K562 (cell line): ENCODE data around the gene ZBTB48. TPM values are rescaled to one million over a fixed set of nuclear protein-coding genes. Genes with fewer than 3 reads are reported as not detected.
A peak's percentile ranks its signal among the peaks of the same experiment; 100 is the strongest.

Experiments used
- FOXK1 ChIP-seq: sonication (generic); formaldehyde crosslinking; IDR thresholded peaks from 2 replicates; pipeline ENCODE4 v1.8.0; 2022; ENCODE audit warnings: missing genetic modification reagents, mild to moderate bottlenecking, borderline replicate concordance
- HEY1 ChIP-seq: fragments of 250-450 bp; sonication (Bioruptor Pico); IDR thresholded peaks from 2 replicates; pipeline ENCODE4 v1.5.0; 2020; ENCODE audit warnings: mild to moderate bottlenecking, moderate library complexity, borderline replicate concordance
- HOMEZ ChIP-seq: fragments of 250-450 bp; sonication (Bioruptor Pico); IDR thresholded peaks from 2 replicates; pipeline ENCODE4 v1.4.0; 2020; ENCODE audit warnings: mild to moderate bottlenecking, moderate library complexity
- ILF3 ChIP-seq: fragments of 450-650 bp; IDR thresholded peaks from 2 replicates; pipeline ENCODE4 v1.6.1; 2018; ENCODE audit warnings: antibody characterized with exemption, mild to moderate bottlenecking, moderate library complexity, borderline replicate concordance
- MCM5 ChIP-seq: fragments of 450-650 bp; IDR thresholded peaks from 2 replicates; pipeline ENCODE4 v1.6.1; 2016; ENCODE audit warnings: low read depth
- MYBL2 ChIP-seq, 2 experiments: fragments of 450-650 bp in 1 of 2; sonication (generic) in 1 of 2; formaldehyde crosslinking in 1 of 2; IDR thresholded peaks; 2 replicates each; pipeline versions ENCODE4 v1.6.1 to v1.8.1; 2017 to 2022; ENCODE audit warnings: borderline replicate concordance in 1 of 2, inconsistent platforms in 1 of 2, low read depth in 1 of 2, mild to moderate bottlenecking in 1 of 2, missing genetic modification reagents in 1 of 2, moderate library complexity in 1 of 2
- POLR3G ChIP-seq: IDR thresholded peaks from 2 replicates; pipeline ENCODE4 v1.6.1; 2011; ENCODE audit not compliant: insufficient read length, insufficient replicate concordance; ENCODE audit errors: extremely low read depth
- POU5F1 ChIP-seq: fragments of 150-350 bp; IDR thresholded peaks from 2 replicates; pipeline ENCODE4 v1.6.1; 2014; ENCODE audit warnings: borderline replicate concordance, low read length, low read depth, mild to moderate bottlenecking; ENCODE audit not compliant: partially characterized antibody
- SMAD1 ChIP-seq: fragments of 150-350 bp; IDR thresholded peaks from 2 replicates; pipeline ENCODE4 v1.6.1; 2014; ENCODE audit warnings: low read length, low read depth; ENCODE audit not compliant: partially characterized antibody
- SMC3 ChIP-seq: conservative IDR thresholded peaks from 2 replicates; pipeline ENCODE4 v1.6.1; 2011; ENCODE audit warnings: low read depth, low read length, improper control_type of control experiment; ENCODE audit not compliant: insufficient read depth
- TGIF2 ChIP-seq: sonication (generic); formaldehyde crosslinking; IDR thresholded peaks from 2 replicates; pipeline ENCODE4 v1.8.1; 2022; ENCODE audit warnings: mild to moderate bottlenecking, missing genetic modification reagents, moderate library complexity
- ZNF408 ChIP-seq: fragments of 250-450 bp; sonication (Bioruptor Pico); IDR thresholded peaks from 2 replicates; pipeline ENCODE4 v1.4.0; 2020; ENCODE audit warnings: low read depth, mild to moderate bottlenecking, moderate library complexity
- polyA plus RNA-seq, 8 experiments: library from polyadenylated mRNA; depleted of rRNA in 4 of 8; stranded (reverse) in 5 of 8; unstranded in 3 of 8; fragments of >200 nt; fragmentation: Nextera tagmentation in 2 of 8; fragmentation: Illumina TruSeq in 1 of 8; extraction: Ambion mirVana in 2 of 8; extraction: Trizol in 1 of 8; gene quantifications; 2 replicates each; pipeline versions ENCODE4 v1.2.1 to v1.2.3, GENCODE V29; 2011 to 2014; ENCODE audit warnings: inconsistent platforms in 1 of 8, missing spikeins in 1 of 8
- total RNA-seq, 7 experiments: library from RNA; depleted of rRNA in 6 of 7; stranded (reverse); fragments of >200 nt in 6 of 7; fragmentation: Illumina TruSeq in 2 of 7; extraction: Trizol in 2 of 7; gene quantifications; 2 replicates each; pipeline versions ENCODE4 v1.2.1 to v1.2.3, GENCODE V29; 2011 to 2021; ENCODE audit warnings: low replicate concordance in 1 of 7
- TF ChIP-seq, protein P1 (sequence below): sonication (generic); formaldehyde crosslinking; IDR thresholded peaks from 2 replicates; pipeline ENCODE4 v1.8.0; 2023; ENCODE audit warnings: mild to moderate bottlenecking, missing genetic modification reagents
- TF ChIP-seq, protein P2 (sequence below): sonication (generic); formaldehyde crosslinking; IDR thresholded peaks from 2 replicates; pipeline ENCODE4 v1.9.0; 2022; ENCODE audit warnings: mild to moderate bottlenecking, missing genetic modification reagents
- TF ChIP-seq, protein P3 (sequence below): fragments of 250-450 bp; sonication (Bioruptor Pico); IDR thresholded peaks from 2 replicates; pipeline ENCODE4 v1.4.0; 2020
- TF ChIP-seq, protein P4 (sequence below): fragments of 250-450 bp; sonication (Bioruptor Pico); IDR thresholded peaks from 2 replicates; pipeline ENCODE4 v1.9.0; 2021; ENCODE audit warnings: mild to moderate bottlenecking

ZBTB48 gene
- total and polyA plus RNA-seq, 9 of the 15 experiments (the other 6 are each of a cell fraction or from before 2014, with no cell fraction given): 1.9 to 66.9 (median 29.5) TPM

DNA sequence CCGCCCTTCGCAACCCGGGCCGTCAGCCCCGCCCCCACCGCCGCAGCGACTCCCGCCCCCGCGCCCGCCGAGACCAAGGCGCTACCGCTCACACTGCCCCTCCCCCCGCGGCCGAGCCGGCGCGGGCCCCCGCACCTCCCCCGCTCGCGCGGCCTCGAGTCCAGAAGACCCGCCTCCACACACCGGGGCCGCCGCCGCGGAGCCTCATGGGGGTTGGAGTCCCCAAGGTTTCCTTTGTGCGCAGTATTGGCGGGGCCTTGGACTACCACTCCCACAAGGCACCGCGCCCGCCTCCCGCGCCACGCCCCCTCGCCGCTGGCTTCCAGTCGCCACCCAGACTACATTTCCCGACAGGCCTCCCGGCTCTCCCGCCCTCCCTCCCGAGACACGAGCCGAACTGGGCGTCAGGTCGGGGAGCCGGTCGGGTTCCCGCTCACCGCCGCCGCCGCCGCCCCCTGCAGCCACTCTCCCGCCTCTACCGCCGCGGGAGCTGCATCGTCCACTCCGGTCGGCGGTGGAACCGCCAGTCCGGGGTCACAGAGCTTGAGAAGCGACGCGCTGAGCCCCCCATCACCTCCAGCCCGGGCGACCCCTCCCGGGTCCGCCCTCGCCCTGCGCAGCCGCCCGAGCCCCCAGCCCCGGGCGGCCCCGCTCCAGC lies 33.7 kb downstream of the ZBTB48 start, which contains the start of gene PHF13 (continued):
- TF ChIP-seq, protein P1, sequence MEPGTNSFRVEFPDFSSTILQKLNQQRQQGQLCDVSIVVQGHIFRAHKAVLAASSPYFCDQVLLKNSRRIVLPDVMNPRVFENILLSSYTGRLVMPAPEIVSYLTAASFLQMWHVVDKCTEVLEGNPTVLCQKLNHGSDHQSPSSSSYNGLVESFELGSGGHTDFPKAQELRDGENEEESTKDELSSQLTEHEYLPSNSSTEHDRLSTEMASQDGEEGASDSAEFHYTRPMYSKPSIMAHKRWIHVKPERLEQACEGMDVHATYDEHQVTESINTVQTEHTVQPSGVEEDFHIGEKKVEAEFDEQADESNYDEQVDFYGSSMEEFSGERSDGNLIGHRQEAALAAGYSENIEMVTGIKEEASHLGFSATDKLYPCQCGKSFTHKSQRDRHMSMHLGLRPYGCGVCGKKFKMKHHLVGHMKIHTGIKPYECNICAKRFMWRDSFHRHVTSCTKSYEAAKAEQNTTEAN (CRISPR knock-in tag): no peak
- no peak for TF ChIP-seq TGIF2
- TF ChIP-seq, protein P2, sequence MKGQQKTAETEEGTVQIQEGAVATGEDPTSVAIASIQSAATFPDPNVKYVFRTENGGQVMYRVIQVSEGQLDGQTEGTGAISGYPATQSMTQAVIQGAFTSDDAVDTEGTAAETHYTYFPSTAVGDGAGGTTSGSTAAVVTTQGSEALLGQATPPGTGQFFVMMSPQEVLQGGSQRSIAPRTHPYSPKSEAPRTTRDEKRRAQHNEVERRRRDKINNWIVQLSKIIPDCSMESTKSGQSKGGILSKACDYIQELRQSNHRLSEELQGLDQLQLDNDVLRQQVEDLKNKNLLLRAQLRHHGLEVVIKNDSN (CRISPR knock-in tag): 0 out of 2 replicates have a peak, but pooled peaks have one; percentile 13
- no peak for TF ChIP-seq HEY1
- no peak for TF ChIP-seq FOXK1 (CRISPR knock-in tag)
- no peak for TF ChIP-seq SMAD1
- TF ChIP-seq ILF3: no peak
- TF ChIP-seq POU5F1: peak; percentile 84
- TF ChIP-seq SMC3: no peak
- TF ChIP-seq ZNF408: no peak
- no peak for TF ChIP-seq HOMEZ (CRISPR knock-in tag)
- TF ChIP-seq MYBL2 (IDR thresholded peaks at IDR 0.05; ENCODE audit: low read depth): no peak
- TF ChIP-seq MYBL2 (CRISPR knock-in tag; IDR thresholded peaks at IDR 0.05; ENCODE audit: borderline replicate concordance): no peak
- TF ChIP-seq MCM5: no peak
- no peak for TF ChIP-seq POLR3G
- TF ChIP-seq, protein P3, sequence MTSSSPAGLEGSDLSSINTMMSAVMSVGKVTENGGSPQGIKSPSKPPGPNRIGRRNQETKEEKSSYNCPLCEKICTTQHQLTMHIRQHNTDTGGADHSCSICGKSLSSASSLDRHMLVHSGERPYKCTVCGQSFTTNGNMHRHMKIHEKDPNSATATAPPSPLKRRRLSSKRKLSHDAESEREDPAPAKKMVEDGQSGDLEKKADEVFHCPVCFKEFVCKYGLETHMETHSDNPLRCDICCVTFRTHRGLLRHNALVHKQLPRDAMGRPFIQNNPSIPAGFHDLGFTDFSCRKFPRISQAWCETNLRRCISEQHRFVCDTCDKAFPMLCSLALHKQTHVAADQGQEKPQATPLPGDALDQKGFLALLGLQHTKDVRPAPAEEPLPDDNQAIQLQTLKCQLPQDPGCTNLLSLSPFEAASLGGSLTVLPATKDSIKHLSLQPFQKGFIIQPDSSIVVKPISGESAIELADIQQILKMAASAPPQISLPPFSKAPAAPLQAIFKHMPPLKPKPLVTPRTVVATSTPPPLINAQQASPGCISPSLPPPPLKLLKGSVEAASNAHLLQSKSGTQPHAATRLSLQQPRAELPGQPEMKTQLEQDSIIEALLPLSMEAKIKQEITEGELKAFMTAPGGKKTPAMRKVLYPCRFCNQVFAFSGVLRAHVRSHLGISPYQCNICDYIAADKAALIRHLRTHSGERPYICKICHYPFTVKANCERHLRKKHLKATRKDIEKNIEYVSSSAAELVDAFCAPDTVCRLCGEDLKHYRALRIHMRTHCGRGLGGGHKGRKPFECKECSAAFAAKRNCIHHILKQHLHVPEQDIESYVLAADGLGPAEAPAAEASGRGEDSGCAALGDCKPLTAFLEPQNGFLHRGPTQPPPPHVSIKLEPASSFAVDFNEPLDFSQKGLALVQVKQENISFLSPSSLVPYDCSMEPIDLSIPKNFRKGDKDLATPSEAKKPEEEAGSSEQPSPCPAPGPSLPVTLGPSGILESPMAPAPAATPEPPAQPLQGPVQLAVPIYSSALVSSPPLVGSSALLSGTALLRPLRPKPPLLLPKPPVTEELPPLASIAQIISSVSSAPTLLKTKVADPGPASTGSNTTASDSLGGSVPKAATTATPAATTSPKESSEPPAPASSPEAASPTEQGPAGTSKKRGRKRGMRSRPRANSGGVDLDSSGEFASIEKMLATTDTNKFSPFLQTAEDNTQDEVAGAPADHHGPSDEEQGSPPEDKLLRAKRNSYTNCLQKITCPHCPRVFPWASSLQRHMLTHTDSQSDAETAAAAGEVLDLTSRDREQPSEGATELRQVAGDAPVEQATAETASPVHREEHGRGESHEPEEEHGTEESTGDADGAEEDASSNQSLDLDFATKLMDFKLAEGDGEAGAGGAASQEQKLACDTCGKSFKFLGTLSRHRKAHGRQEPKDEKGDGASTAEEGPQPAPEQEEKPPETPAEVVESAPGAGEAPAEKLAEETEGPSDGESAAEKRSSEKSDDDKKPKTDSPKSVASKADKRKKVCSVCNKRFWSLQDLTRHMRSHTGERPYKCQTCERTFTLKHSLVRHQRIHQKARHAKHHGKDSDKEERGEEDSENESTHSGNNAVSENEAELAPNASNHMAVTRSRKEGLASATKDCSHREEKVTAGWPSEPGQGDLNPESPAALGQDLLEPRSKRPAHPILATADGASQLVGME (CRISPR knock-in tag): peak; percentile 35; the same call in 1 of the 2 replicates
- TF ChIP-seq, protein P4, sequence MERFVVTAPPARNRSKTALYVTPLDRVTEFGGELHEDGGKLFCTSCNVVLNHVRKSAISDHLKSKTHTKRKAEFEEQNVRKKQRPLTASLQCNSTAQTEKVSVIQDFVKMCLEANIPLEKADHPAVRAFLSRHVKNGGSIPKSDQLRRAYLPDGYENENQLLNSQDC (CRISPR knock-in tag): no peak; the same call in 1 of the 2 replicates
